Measurements from ENCODE around the gene ITGB1.
"Not testable (repeated sequence)": the region's sequence is repeated elsewhere in the genome, so short reads cannot be mapped to it uniquely, and the experiment has no call there.

ITGB1 gene

DNA sequence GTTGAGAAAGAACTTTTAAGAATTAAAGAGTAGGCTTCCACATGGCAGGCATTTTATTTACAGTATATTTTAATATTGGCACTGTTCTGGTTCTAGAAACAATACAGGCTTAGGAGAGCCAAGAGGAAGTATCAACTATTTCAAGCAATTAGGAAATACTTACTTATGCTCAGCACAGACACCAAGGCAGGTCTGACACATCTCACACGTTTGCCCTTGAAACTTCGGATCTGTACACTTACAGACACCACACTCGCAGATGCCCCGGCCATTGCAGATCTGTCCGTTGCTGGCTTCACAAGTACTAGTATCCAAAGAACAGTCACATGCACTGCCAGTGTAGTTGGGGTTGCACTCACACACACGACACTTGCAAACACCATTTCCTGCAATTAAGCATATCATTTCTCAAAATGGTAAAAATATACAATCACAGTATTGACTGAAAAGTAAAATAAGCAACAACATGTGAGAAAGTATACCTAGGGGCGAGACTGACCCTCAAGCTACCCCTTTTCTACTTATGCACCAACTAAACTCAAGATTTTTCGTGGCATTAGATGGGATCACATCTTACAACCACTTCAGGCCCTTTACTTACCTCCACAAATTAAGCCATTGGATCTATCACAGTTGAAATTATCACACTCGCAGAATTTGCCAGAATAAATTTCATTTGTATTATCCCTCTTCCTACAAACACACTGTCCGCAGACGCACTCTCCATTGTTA, 46.6 kb downstream of the ITGB1 start:
- CTCF ChIA-PET: interaction anchor here (0.6 to 1.0 kb wide), 2 partner anchors 83 to 378 kb away, joined by 3 read pairs; no protein-coding TSS in a partner anchor
- no peak for DNase-seq (ENCODE audit: low read depth, low spot score)
- no peak overlapping the region for H3K4me3 ChIP-seq (ENCODE audit: low read depth, low read length)
- POLR2A ChIA-PET: no interaction called here
- TF ChIP-seq, protein P1, sequence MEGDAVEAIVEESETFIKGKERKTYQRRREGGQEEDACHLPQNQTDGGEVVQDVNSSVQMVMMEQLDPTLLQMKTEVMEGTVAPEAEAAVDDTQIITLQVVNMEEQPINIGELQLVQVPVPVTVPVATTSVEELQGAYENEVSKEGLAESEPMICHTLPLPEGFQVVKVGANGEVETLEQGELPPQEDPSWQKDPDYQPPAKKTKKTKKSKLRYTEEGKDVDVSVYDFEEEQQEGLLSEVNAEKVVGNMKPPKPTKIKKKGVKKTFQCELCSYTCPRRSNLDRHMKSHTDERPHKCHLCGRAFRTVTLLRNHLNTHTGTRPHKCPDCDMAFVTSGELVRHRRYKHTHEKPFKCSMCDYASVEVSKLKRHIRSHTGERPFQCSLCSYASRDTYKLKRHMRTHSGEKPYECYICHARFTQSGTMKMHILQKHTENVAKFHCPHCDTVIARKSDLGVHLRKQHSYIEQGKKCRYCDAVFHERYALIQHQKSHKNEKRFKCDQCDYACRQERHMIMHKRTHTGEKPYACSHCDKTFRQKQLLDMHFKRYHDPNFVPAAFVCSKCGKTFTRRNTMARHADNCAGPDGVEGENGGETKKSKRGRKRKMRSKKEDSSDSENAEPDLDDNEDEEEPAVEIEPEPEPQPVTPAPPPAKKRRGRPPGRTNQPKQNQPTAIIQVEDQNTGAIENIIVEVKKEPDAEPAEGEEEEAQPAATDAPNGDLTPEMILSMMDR (IDR thresholded peaks at IDR 0.05; ENCODE audit: insufficient read depth, low read length, missing control alignments): no peak

DNA sequence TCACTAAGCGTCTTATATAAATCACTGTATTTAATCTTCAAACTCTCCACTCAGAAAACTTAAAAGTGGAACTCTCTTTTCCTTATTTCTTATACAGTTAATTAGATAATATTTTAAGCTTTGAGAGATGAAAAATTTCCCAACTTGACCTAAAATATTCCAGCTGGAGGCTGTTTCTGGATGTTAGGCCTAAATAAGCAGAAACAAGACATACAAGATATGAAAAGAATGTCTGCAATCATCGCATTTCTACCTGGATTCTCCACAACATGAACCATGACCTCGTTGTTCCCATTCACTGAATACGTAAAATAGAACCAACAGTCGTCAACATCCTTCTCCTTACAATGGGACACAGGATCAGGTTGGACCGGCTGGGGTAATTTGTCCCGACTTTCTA, 48.1 kb downstream of the ITGB1 start:
- not testable (repeated sequence) for H3K4me3 ChIP-seq (ENCODE audit: low read depth, low read length); DNase-seq (ENCODE audit: low read depth, low spot score)
- ChIA-PET POLR2A (interaction anchor here (0.7 kb wide), 1 partner anchor 71 kb away, joined by 3 read pairs; no protein-coding TSS in a partner anchor), CTCF (interaction anchor here (0.7 to 1.5 kb wide), 3 partner anchors 9 to 99 kb away, joined by 3 to 5 read pairs (median 3); no protein-coding TSS in a partner anchor)

DNA sequence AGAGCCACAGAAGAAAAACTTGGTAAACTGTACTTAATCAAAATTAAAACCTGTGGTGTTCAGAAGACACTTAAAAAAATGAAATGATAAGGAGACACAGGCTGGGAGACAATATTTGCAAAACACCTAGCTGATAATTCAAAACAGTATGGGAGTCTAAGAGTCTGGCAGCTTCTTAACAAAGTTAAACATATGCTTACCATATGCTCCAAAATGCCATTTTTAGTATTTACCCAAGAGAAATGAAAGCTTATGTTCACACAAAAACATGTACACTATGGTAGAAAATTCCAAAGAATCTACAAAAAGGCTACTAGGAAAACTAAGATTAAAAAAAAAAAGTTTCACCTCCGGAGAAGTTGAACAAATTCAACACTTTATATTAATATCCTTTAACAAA, 48.6 kb downstream of the ITGB1 start:
- ChIA-PET POLR2A (no interaction called here), CTCF (interaction anchor here (0.7 to 1.5 kb wide), 3 partner anchors 10 to 99 kb away, joined by 3 to 5 read pairs (median 3); no protein-coding TSS in a partner anchor)
- TF ChIP-seq, protein P1 (IDR thresholded peaks at IDR 0.05; ENCODE audit: insufficient read depth, low read length, missing control alignments): no peak
- H3K4me3 ChIP-seq (ENCODE audit: low read depth, low read length): no peak overlapping the region
- no peak for DNase-seq (ENCODE audit: low read depth, low spot score)

DNA sequence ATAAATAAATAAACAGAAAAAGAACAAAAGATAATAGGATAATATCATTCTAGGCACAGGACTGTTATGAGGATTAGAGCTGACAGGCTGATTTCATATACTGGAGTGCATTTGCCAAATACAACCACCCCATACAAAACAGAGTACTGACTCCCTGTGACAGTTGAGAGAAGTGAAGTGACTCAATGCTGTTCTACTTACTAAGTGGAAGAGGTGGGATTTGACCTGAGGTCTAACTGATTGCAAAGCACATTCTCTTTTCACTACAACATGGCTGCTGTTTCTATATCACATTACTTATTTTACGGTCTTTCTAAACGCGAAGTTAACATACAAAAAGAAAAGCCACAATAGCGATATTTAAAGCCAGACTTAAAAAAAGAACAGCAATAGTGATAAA, 51.4 kb downstream of the ITGB1 start:
- DNase-seq (ENCODE audit: low read depth, low spot score): no peak
- ChIA-PET CTCF (no interaction called here), POLR2A (no interaction called here)
- H3K4me3 ChIP-seq (ENCODE audit: low read depth, low read length): no peak overlapping the region
- TF ChIP-seq, protein P1 (IDR thresholded peaks at IDR 0.05; ENCODE audit: insufficient read depth, low read length, missing control alignments): no peak

DNA sequence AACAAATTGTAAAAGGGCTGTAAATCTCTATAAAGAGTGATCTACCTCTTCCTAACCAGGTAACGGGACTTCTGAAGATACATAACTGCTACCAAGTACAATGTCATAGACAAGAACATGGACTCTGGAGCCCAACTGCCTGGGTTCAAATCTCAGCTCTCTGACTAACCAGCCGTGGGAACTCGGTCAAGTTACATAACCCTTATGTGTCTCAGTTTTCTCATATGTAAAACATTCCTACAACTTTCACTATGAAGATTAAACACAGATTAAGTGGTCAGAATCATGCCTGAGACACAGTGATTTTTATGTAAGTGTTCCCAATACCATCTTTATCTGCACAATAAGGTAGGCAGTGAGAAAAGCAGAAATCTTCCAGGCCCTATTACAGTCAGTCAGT, 52.6 kb downstream of the ITGB1 start:
- POLR2A ChIA-PET: no interaction called here
- TF ChIP-seq, protein P1 (IDR thresholded peaks at IDR 0.05; ENCODE audit: insufficient read depth, low read length, missing control alignments): no peak
- CTCF ChIA-PET: no interaction called here
- no peak overlapping the region for H3K4me3 ChIP-seq (ENCODE audit: low read depth, low read length)
- DNase-seq (ENCODE audit: low read depth, low spot score): no peak

DNA sequence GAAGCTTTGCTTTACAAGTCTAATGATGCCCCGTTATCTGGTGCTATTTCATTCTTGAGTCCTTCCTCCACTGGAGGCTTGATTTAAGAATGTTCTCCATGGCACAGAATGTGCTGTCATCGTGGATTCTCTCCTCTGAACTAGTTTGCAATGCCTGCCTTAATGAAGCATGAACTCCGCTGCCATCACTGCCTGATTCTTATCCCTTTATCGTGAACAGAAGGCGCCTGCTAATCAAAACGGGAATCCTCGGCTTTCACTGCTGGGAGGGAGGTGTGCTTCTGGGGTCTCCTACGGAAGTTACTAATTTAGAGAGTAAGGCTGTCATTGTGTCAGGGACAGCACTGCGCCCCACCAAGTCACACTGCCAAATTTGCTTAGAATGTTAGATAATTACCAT, 56.2 kb downstream of the ITGB1 start:
- ChIA-PET POLR2A (no interaction called here), CTCF (interaction anchor here (0.7 kb wide), 1 partner anchor 107 kb away, joined by 3 read pairs; no protein-coding TSS in a partner anchor)
- TF ChIP-seq, protein P1 (IDR thresholded peaks at IDR 0.05; ENCODE audit: insufficient read depth, low read length, missing control alignments): no peak
- no peak overlapping the region for H3K4me3 ChIP-seq (ENCODE audit: low read depth, low read length)
- no peak for DNase-seq (ENCODE audit: low read depth, low spot score)

DNA sequence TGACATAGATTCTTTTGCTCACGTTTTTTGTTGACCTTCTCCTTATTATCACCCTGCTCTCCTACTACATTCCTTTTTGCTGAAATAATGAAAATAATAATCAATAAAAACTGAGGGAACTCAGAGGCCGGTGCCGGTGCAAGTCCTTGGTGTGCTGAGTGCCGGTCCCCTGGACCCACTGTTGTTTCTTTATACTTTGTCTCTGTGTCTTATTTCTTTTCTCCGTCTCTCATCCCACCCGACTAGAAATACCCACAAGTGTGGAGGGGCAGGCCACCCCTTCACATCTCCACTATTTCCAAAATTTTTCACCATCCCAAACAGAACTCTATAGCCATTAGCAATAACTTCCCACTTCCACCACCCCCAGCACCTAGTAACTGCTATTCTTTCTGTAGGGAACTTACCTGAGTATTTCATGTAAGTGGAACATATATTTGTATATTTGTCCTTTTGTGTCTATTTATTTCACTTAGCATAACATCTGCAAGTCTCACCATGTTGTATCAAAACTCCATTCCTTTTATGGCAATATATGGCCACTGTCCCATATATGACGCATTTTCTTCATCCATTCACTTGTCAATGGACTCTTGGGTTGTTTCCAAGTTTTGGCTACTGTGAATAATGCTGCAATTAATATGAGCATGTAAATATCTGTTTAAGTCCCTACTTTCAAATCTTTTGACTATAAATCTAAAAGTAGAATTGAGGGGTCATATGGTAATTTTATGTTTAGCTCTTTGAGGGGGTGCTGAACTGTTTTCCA, 62.6 kb downstream of the ITGB1 start:
- CTCF ChIA-PET; POLR2A ChIA-PET; DNase-seq (ENCODE audit: low read depth, low spot score); H3K4me3 ChIP-seq (ENCODE audit: low read depth, low read length): not testable (repeated sequence)

Data from AG04449 (cell line).